Subcutaneous preadipocyte (primary cell): ENCODE data around the gene SRP54. TPM values are rescaled to one million over a fixed set of nuclear protein-coding genes. Genes with fewer than 3 reads are reported as not detected.

Experiments
- total RNA-seq: library from RNA; depleted of rRNA; stranded (reverse); fragments of >200 nt; gene quantifications from 2 replicates; pipeline ENCODE4 v1.2.3, GENCODE V29; 2012

The SRP54 gene
- total RNA-seq = 56.6 and 65.3 TPM in 2 replicates

DNA sequence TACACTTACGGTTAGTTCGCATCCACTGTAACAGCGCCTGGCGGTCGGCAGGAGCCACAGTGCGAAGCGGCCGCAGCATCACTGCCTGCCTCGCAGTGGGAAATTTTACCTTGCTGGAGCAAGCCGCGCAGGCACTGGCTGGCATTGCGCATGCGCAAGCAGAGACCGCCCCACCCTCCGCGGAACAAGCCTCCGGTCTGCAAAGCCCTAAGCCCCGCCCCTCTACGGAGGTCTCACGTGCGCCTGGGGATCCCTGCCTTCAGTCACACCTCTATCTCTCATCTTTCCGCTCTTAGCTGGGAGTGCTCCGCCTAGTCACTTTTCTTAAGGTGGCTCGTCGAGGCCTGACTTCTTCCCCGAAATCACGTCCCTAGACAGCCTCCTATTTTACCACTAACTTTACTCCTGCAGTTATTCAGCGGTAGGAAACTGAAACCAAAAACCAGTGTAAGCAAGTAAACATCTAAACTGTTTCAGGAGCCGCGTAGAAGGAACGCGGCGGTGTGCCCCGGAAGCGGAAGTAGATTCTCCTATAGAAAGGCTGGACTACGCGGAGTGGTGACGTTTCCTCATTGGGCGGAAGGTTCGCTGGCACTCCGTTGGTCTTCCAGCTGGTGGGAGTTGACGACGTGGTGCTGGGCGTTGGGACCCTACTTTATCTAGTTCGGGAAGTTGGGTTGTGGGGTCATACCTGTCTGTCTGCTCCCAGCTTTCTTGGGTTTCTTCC is at the start of gene SRP54:
SRP54 (plus strand) TSS at position 572 of the 727 bp plus-strand sequence. CDS start 13,718 bp downstream, outside the sequence.

GRCh38 chr14:35046048-35046750 is 63.4 kb downstream of the SRP54 start, which contains the start of gene FAM177A1:
FAM177A1 (plus strand) TSS chr14:35046272; CDS start chr14:35046464, 192 bp downstream.

Other genes starting within 250 kb of the SRP54 start
- gene BAZ1A, start 107.6 kb upstream of the SRP54 start, total RNA-seq = 23.1 and 44.4 TPM in 2 replicates
- 25.0 and 25.4 TPM in 2 replicates for gene FAM177A1, start 63.3 kb downstream of the SRP54 start, total RNA-seq
- 36.4 and 38.2 TPM in 2 replicates for gene PPP2R3C, start 139.0 kb downstream of the SRP54 start, total RNA-seq
- gene PRORP, start 139.6 kb downstream of the SRP54 start, total RNA-seq = 27.9 and 31.1 TPM in 2 replicates